Fibroblast of mammary gland (primary cell): Measurements from ENCODE around the gene CHRNA4.

Source experiments
- DNase-seq: peaks from one replicate; pipeline ENCODE4 v3.0.0-alpha.2; 2010; ENCODE audit warnings: low read depth
- H3K4me3 ChIP-seq: 2 replicates; pipeline ENCODE4 v1.5.1; 2011; ENCODE audit warnings: low read depth, mild to moderate bottlenecking, low read length, moderate library complexity; ENCODE audit not compliant: control insufficient read depth
- TF ChIP-seq, protein P1 (sequence below): conservative IDR thresholded peaks from 2 replicates; pipeline ENCODE4 v1.5.1; 2011; ENCODE audit warnings: low read depth, low read length, inconsistent platforms; ENCODE audit not compliant: control insufficient read depth, insufficient read depth

Gene CHRNA4

DNA sequence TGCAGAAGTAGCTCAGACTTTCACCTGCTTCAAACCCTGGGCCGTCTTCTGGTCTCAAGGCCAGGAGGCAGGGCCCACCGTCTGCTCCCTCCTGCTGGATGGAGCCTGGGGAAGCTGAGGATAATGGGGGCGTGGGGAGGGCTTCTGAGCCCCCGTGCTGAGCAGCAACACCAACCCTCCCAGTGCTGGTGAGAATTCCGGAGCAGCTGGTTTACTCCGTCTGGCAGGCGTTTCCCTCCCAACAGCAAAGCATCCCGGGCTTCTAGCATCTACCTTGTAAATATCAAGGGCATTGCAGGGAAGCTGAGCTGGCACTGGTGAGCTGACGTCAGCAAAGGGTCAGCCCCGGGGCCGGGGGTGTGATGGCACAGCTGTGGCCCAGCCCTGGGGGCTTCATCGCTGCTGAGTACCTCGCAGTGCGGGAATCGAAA, 16.8 kb upstream of the CHRNA4 start:
- H3K4me3 ChIP-seq: no peak overlapping the region
- DNase-seq: no peak
- TF ChIP-seq, protein P1, sequence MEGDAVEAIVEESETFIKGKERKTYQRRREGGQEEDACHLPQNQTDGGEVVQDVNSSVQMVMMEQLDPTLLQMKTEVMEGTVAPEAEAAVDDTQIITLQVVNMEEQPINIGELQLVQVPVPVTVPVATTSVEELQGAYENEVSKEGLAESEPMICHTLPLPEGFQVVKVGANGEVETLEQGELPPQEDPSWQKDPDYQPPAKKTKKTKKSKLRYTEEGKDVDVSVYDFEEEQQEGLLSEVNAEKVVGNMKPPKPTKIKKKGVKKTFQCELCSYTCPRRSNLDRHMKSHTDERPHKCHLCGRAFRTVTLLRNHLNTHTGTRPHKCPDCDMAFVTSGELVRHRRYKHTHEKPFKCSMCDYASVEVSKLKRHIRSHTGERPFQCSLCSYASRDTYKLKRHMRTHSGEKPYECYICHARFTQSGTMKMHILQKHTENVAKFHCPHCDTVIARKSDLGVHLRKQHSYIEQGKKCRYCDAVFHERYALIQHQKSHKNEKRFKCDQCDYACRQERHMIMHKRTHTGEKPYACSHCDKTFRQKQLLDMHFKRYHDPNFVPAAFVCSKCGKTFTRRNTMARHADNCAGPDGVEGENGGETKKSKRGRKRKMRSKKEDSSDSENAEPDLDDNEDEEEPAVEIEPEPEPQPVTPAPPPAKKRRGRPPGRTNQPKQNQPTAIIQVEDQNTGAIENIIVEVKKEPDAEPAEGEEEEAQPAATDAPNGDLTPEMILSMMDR: no peak

DNA sequence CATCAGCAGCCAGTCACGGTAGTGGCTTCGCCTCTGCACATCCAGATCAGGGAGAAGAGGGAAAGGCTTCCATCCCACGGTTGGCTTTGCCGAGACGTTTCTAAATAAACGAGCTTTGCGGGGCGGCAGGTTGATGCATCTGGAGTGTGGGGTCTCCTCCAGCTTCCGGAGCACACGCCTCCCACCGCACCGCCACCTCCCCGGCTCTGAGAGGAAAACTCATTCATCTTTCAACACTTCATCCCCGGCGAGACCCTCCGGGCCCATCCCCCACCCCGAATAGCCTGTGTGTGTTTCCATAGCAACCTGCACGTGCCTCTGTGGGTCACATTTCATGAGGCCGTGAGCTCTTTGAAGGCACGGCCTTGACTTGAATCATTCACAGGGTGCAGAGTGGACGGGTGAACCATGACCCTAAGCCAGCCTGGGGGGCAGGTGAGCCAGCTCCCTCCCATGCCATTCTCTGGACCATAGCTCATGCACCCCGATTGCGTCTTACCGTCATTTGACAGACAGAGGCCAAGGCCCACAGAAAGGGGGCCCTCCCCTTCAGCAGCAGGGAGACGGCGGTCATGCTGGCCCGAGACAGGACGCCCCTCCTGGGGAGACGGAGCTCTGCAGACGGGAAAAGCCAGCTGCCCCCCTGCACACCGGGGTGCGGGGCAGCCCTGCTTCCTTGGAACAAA, 16.2 kb upstream of the CHRNA4 start:
- no peak overlapping the region for H3K4me3 ChIP-seq
- TF ChIP-seq, protein P1: no peak
- DNase-seq: no peak

DNA sequence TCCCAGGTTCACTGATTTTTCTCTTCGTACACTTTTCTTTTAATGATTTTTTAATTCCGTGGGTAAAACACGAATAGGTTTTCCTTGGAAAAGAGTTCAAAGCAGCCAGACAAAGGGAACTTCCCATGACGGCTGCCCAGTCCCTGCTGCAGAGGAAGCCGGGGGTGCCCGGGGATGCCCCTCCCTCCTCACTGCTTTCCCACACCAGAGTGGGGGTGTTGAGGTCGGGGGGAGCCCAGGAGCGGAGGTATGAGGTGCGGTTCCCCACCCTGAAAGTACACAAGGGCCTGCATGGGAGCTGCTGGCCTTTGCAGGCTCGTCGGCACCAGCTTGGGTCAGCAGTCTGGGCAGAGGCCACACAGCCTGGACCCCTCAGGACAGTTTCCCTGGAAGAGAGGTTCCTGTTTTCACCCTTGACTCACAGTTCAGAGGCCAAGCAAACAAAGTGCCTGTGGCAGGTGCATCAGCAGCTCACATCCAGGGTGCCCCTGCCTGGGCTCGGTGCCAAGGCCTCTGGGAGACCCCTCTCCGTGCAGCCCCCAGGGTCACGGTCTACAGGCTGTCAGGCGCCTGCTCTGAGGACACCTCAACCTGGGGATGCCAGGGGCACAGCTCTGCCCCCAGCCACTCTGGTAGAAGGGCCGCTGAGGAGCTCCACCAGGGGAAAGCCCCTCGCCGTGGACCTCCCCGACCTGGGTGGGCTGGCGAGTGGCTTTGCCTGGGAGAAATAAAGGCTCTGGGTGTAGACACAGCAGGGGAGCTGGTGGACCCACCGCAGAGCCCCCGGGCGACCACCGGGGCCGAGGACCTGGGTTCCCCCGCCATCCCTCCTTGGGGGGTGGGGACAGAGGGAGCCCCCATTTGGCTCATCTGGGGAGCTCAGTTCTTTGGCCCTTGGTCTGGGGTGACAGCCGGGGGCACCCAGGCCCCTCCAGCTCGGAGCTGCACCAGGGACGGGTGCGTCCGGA, 15.4 kb upstream of the CHRNA4 start:
- TF ChIP-seq, protein P1: no peak
- H3K4me3 ChIP-seq: no peak overlapping the region
- DNase-seq: no peak

DNA sequence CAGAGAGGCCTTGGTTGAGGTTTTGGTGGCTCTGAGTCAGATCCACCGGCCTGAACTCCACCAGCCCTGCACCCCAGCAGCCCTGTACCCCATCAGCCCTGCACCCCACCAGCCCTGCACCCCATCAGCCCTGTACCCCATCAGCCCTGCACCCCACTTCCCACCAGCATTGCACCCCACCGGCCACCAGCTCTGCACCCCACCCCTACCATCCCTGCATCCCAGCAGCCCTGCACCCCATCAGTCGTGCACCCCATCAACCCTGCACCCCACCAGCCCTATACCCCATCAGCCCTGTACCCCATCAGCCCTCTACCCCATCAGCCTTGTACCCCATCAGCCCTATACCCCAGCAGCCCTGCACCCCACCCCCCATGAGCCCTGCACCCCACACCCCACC, 14.3 kb upstream of the CHRNA4 start:
- no peak overlapping the region for H3K4me3 ChIP-seq
- no peak for DNase-seq
- TF ChIP-seq, protein P1: no peak

DNA sequence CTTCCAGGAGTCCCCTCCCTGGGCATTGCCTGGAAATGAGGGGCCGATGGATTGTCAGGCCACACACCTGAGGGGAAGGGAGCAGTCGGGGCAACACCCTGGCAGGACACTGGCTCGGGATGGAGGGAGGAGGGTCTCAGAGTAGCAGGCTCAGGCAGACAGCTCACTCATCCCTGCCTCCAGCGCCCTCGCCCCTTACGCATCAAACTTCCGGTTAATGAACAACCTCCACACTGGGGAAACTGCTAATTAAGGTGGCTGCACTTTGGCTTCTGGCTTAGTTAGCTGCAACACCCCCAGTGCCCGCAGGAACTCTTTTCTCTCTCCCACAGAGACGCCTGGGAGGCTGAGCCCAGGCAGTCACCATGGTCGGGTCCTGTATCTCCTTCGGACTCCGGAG, 13.4 kb upstream of the CHRNA4 start:
- TF ChIP-seq, protein P1: no peak
- H3K4me3 ChIP-seq: no peak overlapping the region
- DNase-seq: no peak

DNA sequence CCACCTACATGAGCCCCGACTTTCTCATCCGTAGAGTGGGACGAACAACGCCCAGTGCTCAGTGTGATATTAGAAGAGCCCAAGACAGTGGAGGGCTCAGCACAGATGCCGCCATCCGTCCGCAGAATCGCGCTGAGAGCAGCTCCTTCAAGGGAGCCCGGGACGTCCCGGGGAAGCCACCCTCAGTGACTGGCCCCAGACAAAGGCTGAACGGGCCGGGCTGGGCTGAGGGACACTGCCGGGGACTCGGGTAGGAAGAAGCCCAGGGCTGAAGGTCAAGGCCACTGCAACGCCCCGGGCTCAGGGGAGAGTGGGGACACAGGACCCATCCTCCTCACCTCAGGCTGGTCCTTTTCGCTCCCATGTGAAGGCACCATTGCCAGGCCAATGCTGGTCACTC, 12.8 kb upstream of the CHRNA4 start:
- TF ChIP-seq, protein P1: no peak
- H3K4me3 ChIP-seq: no peak overlapping the region
- no peak for DNase-seq
